ENCODE data around the gene IL1RN.
A peak's percentile ranks its signal among the peaks of the same experiment; 100 is the strongest.

IL1RN gene

GRCh38 chr2:113129519-113130078 lies 2.2 kb downstream of the IL1RN start:
- DNase-seq: no peak

GRCh38 chr2:113131352-113132185 lies 4.2 kb downstream of the IL1RN start:
- DNase-seq: no peak

- no peak for DNase-seq
Measured at GRCh38 chr2:113132414-113133021, 5.1 kb downstream of the IL1RN start.

- no peak for DNase-seq
Measured at GRCh38 chr2:113133704-113134598, 6.6 kb downstream of the IL1RN start.

- no peak for DNase-seq
Measured at GRCh38 chr2:113134717-113135116, 7.3 kb downstream of the IL1RN start.

GRCh38 chr2:113135317-113135716 lies 7.9 kb downstream of the IL1RN start:
- no peak for DNase-seq

- DNase-seq: peak; percentile 9
Measured at GRCh38 chr2:113136828-113137775, 9.7 kb downstream of the IL1RN start.

GRCh38 chr2:113137827-113138226 lies 10.4 kb downstream of the IL1RN start:
- no peak for DNase-seq

- peak; percentile 61 for DNase-seq
Measured at GRCh38 chr2:113138428-113139322, 11.3 kb downstream of the IL1RN start.

- no peak for DNase-seq
Measured at GRCh38 chr2:113141451-113141850, 14.1 kb downstream of the IL1RN start.

- DNase-seq: no peak
Measured at GRCh38 chr2:113142290-113142689, 14.9 kb downstream of the IL1RN start.

- no peak for DNase-seq
Measured at GRCh38 chr2:113144259-113144658, 16.9 kb downstream of the IL1RN start.

- no peak for DNase-seq
Measured at GRCh38 chr2:113148606-113149552, 21.5 kb downstream of the IL1RN start.

- DNase-seq: no peak
Measured at GRCh38 chr2:113149553-113150257, 22.3 kb downstream of the IL1RN start.

- DNase-seq: no peak
Measured at GRCh38 chr2:113150258-113150601, 22.8 kb downstream of the IL1RN start.

GRCh38 chr2:113155331-113155730 lies 27.9 kb downstream of the IL1RN start:
- DNase-seq: no peak

- peak; percentile 3 for DNase-seq
Measured at GRCh38 chr2:113156278-113157117, 29.1 kb downstream of the IL1RN start.

Data from midbrain (tissue), 1 donor.